Esophagus squamous epithelium (tissue), 5 donors: ENCODE results near the gene DLG2. TPM values are rescaled to one million over a fixed set of nuclear protein-coding genes. Genes with fewer than 3 reads are reported as not detected.
"Not testable (repeated sequence)": the region's sequence is repeated elsewhere in the genome, so short reads cannot be mapped to it uniquely, and the experiment has no call there.

Experiments
- DNase-seq: peaks from one replicate; lab custom pipeline; 2025; lab: John Stamatoyannopoulos, UW
- H3K27ac ChIP-seq, 4 donors: fragments of 200-600 bp; sonication (generic); one replicate each; pipeline ENCODE4 v1.5.1; 2016 to 2019; ENCODE audit warnings: mild to moderate bottlenecking in 1 of 4
- H3K27me3 ChIP-seq, 4 donors: fragments of 200-600 bp; sonication (generic); 1 replicate in 3 of 4; 2 replicates in 1 of 4; pipeline versions ENCODE4 v1.5.1 to v1.6.0; 2017 to 2021; ENCODE audit warnings: antibody characterized with exemption in 1 of 4
- H3K36me3 ChIP-seq, 3 donors: fragments of 200-600 bp; sonication (generic); one replicate each; pipeline ENCODE4 v1.5.1; 2016 to 2019
- H3K4me1 ChIP-seq, 3 donors: fragments of 200-600 bp; sonication (generic); one replicate each; pipeline ENCODE4 v1.5.1; 2017 to 2019
- H3K4me3 ChIP-seq, 4 donors: fragments of 200-600 bp; sonication (generic); 1 replicate in 3 of 4; 2 replicates in 1 of 4; pipeline ENCODE4 v1.5.1; 2016 to 2019; ENCODE audit warnings: mild to moderate bottlenecking in 2 of 4, moderate library complexity in 1 of 4
- H3K9me3 ChIP-seq, 3 donors: fragments of 200-600 bp; sonication (generic); one replicate each; pipeline ENCODE4 v1.5.1; 2016 to 2019
- CTCF ChIP-seq, 6 experiments: fragments of 450-650 bp in 4 of 6; fragments of 200-600 bp in 2 of 6; sonication (generic) in 2 of 6; IDR thresholded peaks; one replicate each; pipeline ENCODE4 v1.5.1; 2016 to 2019; ENCODE audit warnings: antibody characterized with exemption in 6 of 6, mild to moderate bottlenecking in 4 of 6, moderate library complexity in 4 of 6
- POLR2A ChIP-seq, 4 donors: fragments of 450-650 bp; IDR thresholded peaks; one replicate each; pipeline ENCODE4 v1.6.1; 2017; ENCODE audit warnings: antibody characterized with exemption in 4 of 4, mild to moderate bottlenecking in 4 of 4, moderate library complexity in 3 of 4
- WGBS, 2 donors: methylation state at CpG; one replicate each; pipeline ENCODE4 v1.1.5; 2018; 5-methylcytosine and 5-hydroxymethylcytosine counted together
- intact Hi-C: fragments of 100-400 bp; cut with DNase I; formaldehyde crosslinking; loops from one replicate; pipeline ENCODE4 v1.15.0; 2022
- total RNA-seq, 4 donors: library from RNA; depleted of rRNA; stranded (reverse); fragments of >200 nt; gene quantifications; one replicate each; pipeline ENCODE4 v1.1.0, GENCODE V29; 2016
- donor health status: DM: yes; HTN: yes; CAD: no.

DLG2 gene
- total RNA-seq, 4 donors from 2014 or later = 2.9 to 27.7 (median 12.6) TPM

DNA sequence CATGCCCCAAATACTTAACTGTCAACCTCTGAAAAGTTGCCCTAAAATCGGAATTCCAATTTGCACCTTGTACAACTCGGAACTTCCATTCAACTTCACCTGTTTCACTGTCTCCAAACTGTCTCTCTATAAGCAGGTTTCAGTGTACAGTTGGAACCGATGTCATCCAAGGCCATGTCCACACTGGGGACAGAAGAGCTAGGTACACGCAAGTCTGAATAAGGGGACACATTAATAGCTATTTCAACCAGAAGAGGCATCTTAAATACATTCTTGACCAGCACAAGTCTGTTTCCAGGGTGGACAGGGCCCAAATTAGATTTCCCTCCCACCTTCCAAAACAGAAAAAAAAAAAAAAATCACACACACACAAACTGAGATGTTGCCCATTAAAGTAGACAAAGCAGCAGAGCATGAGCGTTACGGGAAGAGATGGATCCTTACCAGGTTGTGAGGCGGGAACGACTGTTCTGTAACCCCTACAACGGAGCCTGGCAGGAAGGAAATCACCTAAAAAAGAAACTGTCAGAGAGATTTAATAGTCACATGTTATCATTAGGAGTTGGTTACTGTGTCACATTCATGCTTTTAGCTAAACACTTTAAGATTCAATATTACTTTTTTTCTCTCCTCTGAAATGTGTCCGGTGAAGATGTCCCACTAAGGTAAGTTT is 36.1 kb upstream of the DLG2 start:
- Histone ChIP-seq H3K27ac (peak overlapping the region; percentile 95 to 99 (median 96)), H3K4me3 (peak overlapping the region; percentile 84 to 92 (median 86)), H3K36me3 (peaks cover 0 to 32% (median 0%) of the 10 kb centered on the region in 3 donors), H3K27me3 (no peaks in the 10 kb centered on the region), H3K9me3 (no peaks in the 10 kb centered on the region), H3K4me1 (peaks cover 0 to 61% (median 36%) of the 10 kb centered on the region in 3 donors)
- 1% methylated on average over 10 of the region's 10 CpGs for WGBS, 2 donors
- TF ChIP-seq POLR2A (IDR thresholded peaks at IDR 0.05) (no peak), CTCF (IDR thresholded peaks at IDR 0.05) (no peak)
- intact Hi-C loops = no loop called here
- no peak for DNase-seq

DNA sequence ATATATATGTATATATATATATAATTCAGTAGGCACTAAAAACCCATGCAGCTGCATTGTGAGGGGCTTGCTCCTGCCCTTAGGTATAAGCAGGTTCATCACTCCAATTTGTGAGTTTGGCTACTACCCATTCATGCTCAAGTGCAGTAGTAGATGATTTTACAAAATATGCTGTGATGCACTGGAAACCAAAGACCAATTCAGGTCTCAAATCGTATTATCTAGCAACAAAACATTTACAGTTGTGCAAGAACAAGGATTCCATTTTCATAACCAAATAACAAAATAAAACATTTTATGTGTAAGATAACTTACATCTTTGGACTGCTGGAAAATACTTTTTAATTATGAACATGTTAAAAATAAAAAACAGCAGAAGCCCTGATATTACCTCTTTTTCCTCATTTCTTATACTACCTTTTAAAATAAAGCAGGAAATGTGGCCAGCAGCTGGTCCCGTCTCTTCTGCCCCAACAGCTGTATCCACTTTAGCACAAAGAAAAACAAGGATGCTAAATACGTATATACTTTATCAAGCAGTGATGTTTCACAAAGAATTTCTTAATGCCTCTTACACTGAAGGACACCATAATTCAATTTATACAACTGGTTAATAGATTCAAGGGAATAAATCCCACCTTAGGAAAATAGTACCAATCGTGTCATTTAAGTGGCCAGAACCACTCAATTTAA is 35.0 kb upstream of the DLG2 start:
- TF ChIP-seq POLR2A (IDR thresholded peaks at IDR 0.05) = no peak
- TF ChIP-seq CTCF (IDR thresholded peaks at IDR 0.05) = no peak
- 3 to 8% methylated on average over 4 of the region's 4 CpGs for WGBS, 2 donors
- no peaks in the 10 kb centered on the region for H3K27me3 ChIP-seq
- H3K27ac ChIP-seq = no peak overlapping the region
- H3K4me1 ChIP-seq = peaks cover 0 to 67% (median 39%) of the 10 kb centered on the region in 3 donors
- H3K9me3 ChIP-seq = no peaks in the 10 kb centered on the region
- H3K36me3 ChIP-seq = peaks cover 0 to 42% (median 0%) of the 10 kb centered on the region in 3 donors
- no peak for DNase-seq
- H3K4me3 ChIP-seq = peak overlapping the region; percentile 7 to 92 (median 86)
- intact Hi-C loops = no loop called here

DNA sequence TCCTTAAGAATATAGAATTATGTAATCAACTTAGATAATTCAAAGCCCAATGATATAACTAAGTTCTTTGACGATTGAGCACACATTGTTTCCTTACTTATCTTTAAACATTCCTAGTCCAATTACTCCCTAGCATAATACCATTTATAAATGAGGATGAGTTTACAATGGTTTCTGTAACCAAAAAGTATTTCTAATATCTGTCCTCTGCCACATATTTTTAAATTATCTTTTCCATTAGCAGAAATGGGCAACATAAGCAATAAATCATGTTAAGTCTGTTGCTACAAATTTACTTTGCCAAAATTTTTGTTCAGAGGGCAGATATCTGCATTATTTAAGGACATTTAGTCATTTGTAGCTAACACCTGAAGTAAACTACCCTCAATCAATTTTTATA is 31.0 kb upstream of the DLG2 start:
- Histone ChIP-seq H3K27me3 (no peaks in the 10 kb centered on the region), H3K27ac (no peak overlapping the region), H3K36me3 (peaks cover 0 to 73% (median 0%) of the 10 kb centered on the region in 3 donors), H3K4me1 (peaks cover 0 to 59% (median 39%) of the 10 kb centered on the region in 3 donors), H3K4me3 (no peak overlapping the region), H3K9me3 (no peaks in the 10 kb centered on the region)
- DNase-seq = no peak
- intact Hi-C loops = no loop called here
- 18 to 46% methylated on average over 1 of the region's 1 CpG for whole genome bisulfite sequencing, 2 donors
- TF ChIP-seq POLR2A (IDR thresholded peaks at IDR 0.05) (no peak), CTCF (IDR thresholded peaks at IDR 0.05) (no peak)

DNA sequence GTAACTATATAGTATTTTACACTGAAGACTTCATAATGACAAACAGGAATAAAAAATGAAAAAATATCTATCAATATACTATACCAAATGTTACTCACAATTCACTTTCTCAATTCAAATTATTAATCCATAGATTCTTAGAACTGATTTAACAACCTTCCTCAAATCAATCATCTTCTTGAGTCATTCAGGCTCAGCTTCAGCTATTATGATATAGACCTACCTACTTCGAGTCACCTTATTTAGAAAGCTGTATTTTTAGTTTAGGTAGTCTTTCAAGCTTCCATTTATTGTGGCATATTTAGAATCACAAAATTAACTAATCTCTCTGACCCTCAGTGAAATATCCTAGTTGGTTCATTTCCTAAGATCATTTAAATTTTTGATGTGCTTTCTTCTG is 29.6 kb upstream of the DLG2 start:
- Histone ChIP-seq H3K27me3 (no peaks in the 10 kb centered on the region), H3K27ac (no peak overlapping the region), H3K9me3 (no peaks in the 10 kb centered on the region), H3K36me3 (peaks cover 0 to 78% (median 0%) of the 10 kb centered on the region in 3 donors), H3K4me3 (no peak overlapping the region), H3K4me1 (peaks cover 0 to 45% (median 33%) of the 10 kb centered on the region in 3 donors)
- TF ChIP-seq CTCF (IDR thresholded peaks at IDR 0.05) (no peak), POLR2A (IDR thresholded peaks at IDR 0.05) (no peak)
- intact Hi-C loops = no loop called here
- 61 to 86% methylated on average over 1 of the region's 1 CpG for WGBS, 2 donors
- no peak for DNase-seq

DNA sequence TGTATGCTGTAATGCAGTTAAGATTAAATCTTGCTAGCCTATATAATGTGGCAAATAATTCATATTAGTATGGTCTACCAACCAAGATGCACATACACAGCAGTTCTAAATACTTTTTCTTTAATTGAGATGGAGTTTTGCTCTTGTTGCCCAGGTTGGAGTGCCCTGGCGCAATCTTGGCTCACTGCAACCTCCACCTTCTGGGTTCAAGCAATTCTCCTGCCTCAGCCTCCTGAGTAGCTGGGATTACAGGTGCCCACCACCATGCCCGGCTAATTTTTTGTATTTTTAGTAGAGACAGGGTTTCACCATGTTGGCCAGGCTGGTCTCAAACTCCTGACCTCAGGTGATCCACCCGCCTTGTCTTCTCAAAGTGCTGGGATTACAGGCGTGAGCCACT is 27.2 kb upstream of the DLG2 start:
- Histone ChIP-seq H3K4me1 (peaks cover 0 to 24% (median 15%) of the 10 kb centered on the region in 3 donors), H3K36me3 (peaks cover 0 to 62% (median 0%) of the 10 kb centered on the region in 3 donors)
- intact Hi-C loops, H3K4me3 ChIP-seq, H3K27me3 ChIP-seq, H3K9me3 ChIP-seq, DNase-seq, H3K27ac ChIP-seq: not testable (repeated sequence)
- 97 to 100% methylated on average over 4 of the region's 4 CpGs for WGBS, 2 donors
